ENCODE results near the gene ARL6IP5. TPM values are rescaled to one million over a fixed set of nuclear protein-coding genes. Genes with fewer than 3 reads are reported as not detected.

The ARL6IP5 gene
- total and polyA plus RNA-seq, 9 of the 15 experiments (the other 6 are each of a cell fraction or from before 2014, with no cell fraction given): 10.3 to 54.0 (median 12.7) TPM

GRCh38 chr3:69051756-69052471 is 32.8 kb upstream of the ARL6IP5 start, which contains the start of gene TMF1 (continued):
- TF ChIP-seq PRDM10 (IDR thresholded peaks at IDR 0.05; ENCODE audit: partially characterized antibody) (peak; percentile 26), NR2F6 (CRISPR knock-in tag; IDR thresholded peaks at IDR 0.05) (no peak), HMGN3 (IDR thresholded peaks at IDR 0.05; ENCODE audit: borderline replicate concordance, extremely low read depth, insufficient read length, low read depth, low read length) (peak; percentile 32), HMGXB4 (CRISPR knock-in tag; IDR thresholded peaks at IDR 0.05) (0 out of 2 replicates have a peak, but pooled peaks have one; percentile 71), PHF8 (IDR thresholded peaks at IDR 0.05; ENCODE audit: borderline replicate concordance, low read length) (peak; percentile 92), OTX1 (CRISPR knock-in tag; IDR thresholded peaks at IDR 0.05) (no peak), THRA (IDR thresholded peaks at IDR 0.05) (no peak), ZNF589 (CRISPR knock-in tag; IDR thresholded peaks at IDR 0.05; ENCODE audit: low read depth) (no peak), ZNF280B (CRISPR knock-in tag; IDR thresholded peaks at IDR 0.05) (no peak), POLR2G (IDR thresholded peaks at IDR 0.05; ENCODE audit: low read depth, low read length) (peak; percentile 87), EP400 (IDR thresholded peaks at IDR 0.05) (peak; percentile 87), FOXJ3 (CRISPR knock-in tag; IDR thresholded peaks at IDR 0.05) (no peak), ZBTB12 (CRISPR knock-in tag; IDR thresholded peaks at IDR 0.05) (peak; percentile 79), DPF2 (IDR thresholded peaks at IDR 0.05) (no peak), NCOA6 (IDR thresholded peaks at IDR 0.05) (no peak), TRIM28 (IDR thresholded peaks at IDR 0.05) (no peak), CHD4 (IDR thresholded peaks at IDR 0.05; ENCODE audit: insufficient read depth, insufficient replicate concordance, low read depth, low read length, poor library complexity, severe bottlenecking) (no peak), FOXP1 (CRISPR knock-in tag; IDR thresholded peaks at IDR 0.05) (no peak), ZNF121 (CRISPR knock-in tag; conservative IDR thresholded peaks at IDR 0.05) (no peak)

All from K562 (cell line).